Activated CD8-positive, alpha-beta memory T cell treated with anti-CD3 and anti-CD28 coated beads, Interleukin-2, amount 10 ng/mL, durations not matched to agents 7 days and 5 days (primary cell): ENCODE results near the gene RCAN3. TPM values are rescaled to one million over a fixed set of nuclear protein-coding genes. Genes with fewer than 3 reads are reported as not detected.
"Not testable (repeated sequence)": the region's sequence is repeated elsewhere in the genome, so short reads cannot be mapped to it uniquely, and the experiment has no call there.

Experiments
- ATAC-seq: fragments of 150-1000 bp; cut with Tn5 transposase; one replicate; pipeline ENCODE4 v1.10.0; 2021; ENCODE audit warnings: moderate library complexity
- CTCF ChIA-PET: fragments of 350-600 bp; sonication (Branson Sonifier 250); formaldehyde crosslinking; loops from one replicate; lab custom pipeline; 2021; ENCODE audit warnings: antibody characterized with exemption; lab: Charles Lee
- DNase-seq: peaks from one replicate; pipeline ENCODE4 v3.0.0-alpha.2; 2020
- H3K27ac Mint-ChIP-seq: one replicate; pipeline ENCODE4 v1.8.0; 2021; ENCODE audit warnings: mild to moderate bottlenecking, mixed read lengths
- H3K27me3 Mint-ChIP-seq: one replicate; pipeline ENCODE4 v1.8.0; 2021; ENCODE audit warnings: mixed read lengths
- H3K36me3 Mint-ChIP-seq: one replicate; pipeline ENCODE4 v1.8.0; 2021; ENCODE audit warnings: mild to moderate bottlenecking, mixed read lengths
- H3K4me1 Mint-ChIP-seq: one replicate; pipeline ENCODE4 v1.8.0; 2021; ENCODE audit warnings: mixed read lengths
- H3K4me3 Mint-ChIP-seq: one replicate; pipeline ENCODE4 v1.8.0; 2021; ENCODE audit warnings: mild to moderate bottlenecking, moderate library complexity, mixed read lengths
- H3K9me3 Mint-ChIP-seq: one replicate; pipeline ENCODE4 v1.8.0; 2022; ENCODE audit warnings: low read depth, mixed read lengths
- total RNA-seq, 2 experiments: library from RNA; stranded (reverse); gene quantifications; one replicate each; pipeline ENCODE4 v1.2.3, GENCODE V29; 2021

Gene RCAN3
- total RNA-seq, 2 experiments from 2014 or later: 23.9 to 30.6 TPM

DNA sequence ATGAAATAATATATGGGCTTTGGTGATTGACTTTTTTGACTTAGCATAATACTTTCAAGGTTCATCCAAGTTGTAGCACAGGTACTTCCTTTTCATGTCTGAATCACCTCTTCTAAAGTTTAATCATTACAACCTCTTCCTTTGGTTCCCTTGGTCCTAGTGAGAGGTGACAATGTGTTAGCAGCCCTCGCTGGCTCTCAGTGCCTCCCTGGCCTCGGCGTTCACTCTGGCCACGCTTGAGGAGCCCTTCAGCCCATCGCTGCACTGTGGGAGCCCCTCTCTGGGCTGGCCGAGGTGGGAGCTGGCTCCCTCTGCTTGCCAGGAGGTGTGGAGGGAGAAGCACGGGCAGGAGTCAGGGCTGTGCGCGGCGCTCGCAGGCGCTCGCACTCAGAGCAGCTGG lies 13.0 kb upstream of the RCAN3 start:
- no peak overlapping the region for H3K27ac Mint-ChIP-seq
- H3K27me3 Mint-ChIP-seq: no peaks in the 10 kb centered on the region
- no peak overlapping the region for H3K4me3 Mint-ChIP-seq
- peaks cover 4% of the 10 kb centered on the region for H3K36me3 Mint-ChIP-seq
- no peaks in the 10 kb centered on the region for H3K9me3 Mint-ChIP-seq
- peaks cover 19% of the 10 kb centered on the region for H3K4me1 Mint-ChIP-seq
- ATAC-seq (no peak), DNase-seq (no peak)
- CTCF ChIA-PET: interaction anchor here (1.7 kb wide), 1 partner anchor 13 kb away, joined by 4 read pairs; the partner anchor contains the start of gene RCAN3

DNA sequence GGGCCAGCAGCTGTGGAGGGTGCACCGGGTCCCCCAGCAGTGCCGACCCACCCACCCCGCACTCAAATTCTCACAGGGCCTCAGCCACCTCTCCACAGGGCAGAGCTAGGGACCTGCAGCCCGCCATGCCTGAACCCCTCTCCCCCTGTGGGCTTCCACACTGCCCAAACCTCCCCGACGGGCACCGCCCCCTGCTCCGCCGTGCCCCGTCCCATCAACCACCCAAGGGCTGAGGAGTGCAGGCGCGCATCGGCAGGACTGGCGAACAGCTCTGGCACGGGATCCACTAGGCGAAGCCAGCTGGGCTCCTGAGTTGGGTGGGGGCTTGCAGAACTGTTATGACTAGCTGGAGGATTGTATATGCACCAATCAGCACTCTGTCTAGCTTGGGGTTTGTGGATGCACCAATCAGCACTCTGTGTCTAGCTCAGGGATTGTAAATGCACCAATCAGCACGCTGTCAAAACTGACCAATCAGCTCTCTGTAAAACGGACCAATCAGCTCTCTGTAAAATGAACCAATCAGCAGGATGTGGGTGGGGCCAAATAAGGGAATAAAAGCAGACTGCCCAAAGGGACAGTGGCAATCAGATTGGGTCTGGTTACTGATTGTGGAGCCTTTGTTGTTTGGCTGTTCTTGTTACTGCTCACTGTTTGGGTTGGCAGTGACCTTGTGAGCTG lies 12.4 kb upstream of the RCAN3 start:
- ATAC-seq (no peak), DNase-seq (no peak)
- peaks cover 19% of the 10 kb centered on the region for H3K4me1 Mint-ChIP-seq
- CTCF ChIA-PET: interaction anchor here (1.9 to 3.0 kb wide), 2 partner anchors 9 to 45 kb away, joined by 8 read pairs; no protein-coding TSS in a partner anchor
- H3K36me3 Mint-ChIP-seq: peaks cover 4% of the 10 kb centered on the region
- no peaks in the 10 kb centered on the region for H3K9me3 Mint-ChIP-seq
- no peaks in the 10 kb centered on the region for H3K27me3 Mint-ChIP-seq
- no peak overlapping the region for H3K4me3 Mint-ChIP-seq
- no peak overlapping the region for H3K27ac Mint-ChIP-seq

DNA sequence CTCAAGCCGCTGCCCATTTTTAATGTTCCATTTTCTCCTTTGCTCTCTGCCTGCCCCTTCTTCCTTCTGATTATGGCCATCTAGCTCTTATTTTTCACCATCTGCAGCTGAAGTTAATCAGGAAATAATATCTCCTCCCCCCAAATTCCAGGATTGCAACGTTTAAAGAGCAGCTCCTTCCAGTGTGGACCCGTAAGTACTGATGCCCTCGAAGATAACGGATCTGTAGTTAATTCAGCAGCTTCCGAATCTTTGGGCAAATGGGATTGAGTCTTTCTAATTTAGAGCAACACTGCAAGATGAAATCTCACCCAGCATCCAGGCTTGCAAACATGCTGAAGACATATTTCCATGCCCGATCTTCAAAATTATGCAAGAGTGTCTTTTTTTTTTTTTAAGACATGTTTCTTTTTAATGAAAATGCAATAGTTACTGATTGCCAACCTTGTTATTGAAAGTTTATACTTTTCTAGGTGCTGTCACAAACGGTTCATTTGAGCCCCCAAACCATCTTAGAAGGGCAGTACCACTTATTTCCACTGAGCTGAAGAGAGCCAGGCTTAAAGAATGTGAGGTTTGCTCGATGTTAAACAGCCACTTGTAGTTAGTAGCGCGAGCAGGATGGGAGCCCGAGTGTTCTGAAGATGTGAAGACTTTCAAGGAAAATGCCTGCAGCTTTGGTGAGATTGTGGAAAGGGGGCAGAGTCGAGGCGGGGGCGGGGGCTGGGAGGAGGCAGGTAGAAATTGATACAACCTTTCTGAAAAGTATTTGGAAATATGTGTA lies 10.9 kb upstream of the RCAN3 start:
- ATAC-seq (no peak), DNase-seq (no peak)
- H3K36me3 Mint-ChIP-seq: peaks cover 4% of the 10 kb centered on the region
- no peaks in the 10 kb centered on the region for H3K9me3 Mint-ChIP-seq
- CTCF ChIA-PET: interaction anchor here (0.8 to 3.0 kb wide), 4 partner anchors 10 to 76 kb away, joined by 4 to 8 read pairs (median 6); partner anchors contain the start of genes NIPAL3 and RCAN3
- no peak overlapping the region for H3K4me3 Mint-ChIP-seq
- peaks cover 8% of the 10 kb centered on the region for H3K4me1 Mint-ChIP-seq
- no peaks in the 10 kb centered on the region for H3K27me3 Mint-ChIP-seq
- H3K27ac Mint-ChIP-seq: no peak overlapping the region

DNA sequence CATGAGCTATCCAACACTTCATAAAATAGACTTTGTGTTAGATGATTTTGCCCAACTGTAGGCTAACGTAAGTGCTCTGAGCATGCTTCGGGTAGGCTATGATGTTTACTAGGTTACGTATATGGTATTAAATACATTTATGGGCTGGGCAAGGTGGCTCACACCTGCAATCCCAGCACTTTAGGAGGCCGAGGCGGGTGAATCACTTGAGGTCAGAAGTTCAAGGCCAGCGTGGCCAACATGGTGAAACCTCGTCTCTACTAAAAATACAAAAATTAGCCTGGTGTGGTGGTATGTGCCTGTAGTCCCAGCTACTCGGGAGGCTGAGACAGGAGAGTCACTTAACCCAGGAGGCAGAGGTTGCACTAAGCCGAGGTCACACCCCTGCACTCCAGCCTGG lies 9.7 kb upstream of the RCAN3 start:
- not testable (repeated sequence) for H3K9me3 Mint-ChIP-seq, H3K27ac Mint-ChIP-seq, H3K27me3 Mint-ChIP-seq, H3K4me3 Mint-ChIP-seq, DNase-seq, ATAC-seq, H3K4me1 Mint-ChIP-seq, H3K36me3 Mint-ChIP-seq
- CTCF ChIA-PET: interaction anchor here (0.7 to 3.0 kb wide), 4 partner anchors 9 to 101 kb away, joined by 3 to 8 read pairs (median 4); no protein-coding TSS in a partner anchor

DNA sequence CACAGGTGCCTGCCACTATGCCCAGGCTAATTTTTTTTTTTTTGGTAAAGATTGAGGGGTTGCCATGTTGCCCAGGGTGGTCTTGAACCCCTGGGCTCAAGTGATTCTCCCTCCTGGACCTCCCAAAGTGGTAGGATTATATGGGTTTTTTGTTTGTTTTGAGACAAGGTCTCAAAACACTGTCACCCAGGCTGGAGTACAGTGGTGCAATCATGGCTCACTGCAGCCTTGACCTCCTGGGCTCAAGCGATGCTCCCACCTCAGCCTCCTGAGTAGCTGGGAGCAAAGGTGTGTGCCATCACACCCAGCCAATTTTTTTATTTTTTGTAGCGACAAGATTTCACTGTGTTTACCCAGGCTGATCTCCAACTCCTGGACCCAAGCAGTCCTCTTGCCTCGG lies 8.9 kb upstream of the RCAN3 start:
- DNase-seq (no peak), ATAC-seq (no peak)
- CTCF ChIA-PET: interaction anchor here (0.7 to 1.5 kb wide), 3 partner anchors 9 to 102 kb away, joined by 3 to 4 read pairs (median 3); no protein-coding TSS in a partner anchor
- H3K27ac Mint-ChIP-seq: no peak overlapping the region
- H3K4me3 Mint-ChIP-seq: no peak overlapping the region
- H3K4me1 Mint-ChIP-seq: peaks cover 8% of the 10 kb centered on the region
- no peaks in the 10 kb centered on the region for H3K9me3 Mint-ChIP-seq
- peaks cover 5% of the 10 kb centered on the region for H3K36me3 Mint-ChIP-seq
- H3K27me3 Mint-ChIP-seq: no peaks in the 10 kb centered on the region

DNA sequence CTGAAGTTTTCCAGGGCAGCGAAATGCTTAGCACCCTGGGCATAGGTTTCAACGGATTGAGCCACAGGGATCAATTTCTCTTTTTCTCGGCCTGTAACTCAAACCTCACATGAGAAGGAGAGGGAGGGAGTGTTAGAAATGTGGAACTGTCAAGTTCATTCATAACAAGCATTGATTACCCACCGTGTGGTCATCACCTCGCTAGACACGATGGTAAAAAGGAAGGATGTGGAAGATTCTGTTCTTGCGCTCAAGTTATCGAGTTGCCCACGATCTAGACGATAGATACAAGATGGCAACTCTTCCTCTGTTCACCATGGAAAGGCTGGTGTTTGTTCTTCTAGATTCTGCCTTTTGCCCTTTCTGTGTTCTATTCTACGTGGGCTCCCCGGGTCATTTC lies 4.0 kb upstream of the RCAN3 start:
- H3K4me1 Mint-ChIP-seq: peaks cover 37% of the 10 kb centered on the region
- no peaks in the 10 kb centered on the region for H3K9me3 Mint-ChIP-seq
- DNase-seq (peak; percentile 67), ATAC-seq (no peak)
- no peak overlapping the region for H3K4me3 Mint-ChIP-seq
- H3K27me3 Mint-ChIP-seq: no peaks in the 10 kb centered on the region
- CTCF ChIA-PET: interaction anchor here (1.0 to 7.0 kb wide), 4 partner anchors 10 to 82 kb away, joined by 3 to 72 read pairs (median 3); partner anchors contain the start of gene NIPAL3
- peaks cover 12% of the 10 kb centered on the region for H3K36me3 Mint-ChIP-seq
- peak overlapping the region; percentile 58 for H3K27ac Mint-ChIP-seq

DNA sequence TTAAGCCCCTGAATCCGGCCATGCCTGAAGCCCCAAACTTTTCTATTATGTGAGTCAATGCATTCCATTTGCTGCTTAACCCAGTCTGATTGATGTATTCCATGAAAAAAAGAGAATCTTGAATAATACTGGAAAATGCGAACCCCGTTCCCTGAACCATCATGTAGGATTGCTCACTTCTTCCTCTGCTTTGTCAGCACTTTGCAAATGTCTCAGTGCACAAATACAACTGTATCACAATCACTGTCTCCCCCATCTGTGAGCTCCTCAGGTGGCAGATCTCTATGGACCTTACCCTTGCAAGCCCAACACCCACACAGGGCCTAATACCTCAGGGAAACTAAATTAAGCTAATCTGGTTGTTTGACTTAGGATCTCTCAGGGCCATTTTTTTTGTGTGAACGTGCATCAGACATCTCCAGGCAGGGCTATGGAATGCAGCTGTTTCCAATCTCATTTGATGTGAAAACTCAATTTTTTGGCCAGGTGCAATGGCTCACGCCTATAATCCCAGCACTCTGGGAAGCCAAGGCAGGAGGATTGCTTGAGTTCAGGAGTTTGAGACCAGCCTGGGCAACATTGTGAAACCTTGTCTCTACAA lies 2.1 kb upstream of the RCAN3 start:
- Mint-ChIP-seq H3K4me3 (no peak overlapping the region), H3K27ac (peak overlapping the region; percentile 96), H3K9me3 (no peaks in the 10 kb centered on the region), H3K4me1 (peaks cover 52% of the 10 kb centered on the region), H3K36me3 (peaks cover 12% of the 10 kb centered on the region), H3K27me3 (no peaks in the 10 kb centered on the region)
- ATAC-seq (no peak), DNase-seq (no peak)
- CTCF ChIA-PET: interaction anchor here (1.0 to 7.0 kb wide), 6 partner anchors 17 to 87 kb away, joined by 3 to 72 read pairs (median 6); partner anchors contain the start of genes NIPAL3 and STPG1

DNA sequence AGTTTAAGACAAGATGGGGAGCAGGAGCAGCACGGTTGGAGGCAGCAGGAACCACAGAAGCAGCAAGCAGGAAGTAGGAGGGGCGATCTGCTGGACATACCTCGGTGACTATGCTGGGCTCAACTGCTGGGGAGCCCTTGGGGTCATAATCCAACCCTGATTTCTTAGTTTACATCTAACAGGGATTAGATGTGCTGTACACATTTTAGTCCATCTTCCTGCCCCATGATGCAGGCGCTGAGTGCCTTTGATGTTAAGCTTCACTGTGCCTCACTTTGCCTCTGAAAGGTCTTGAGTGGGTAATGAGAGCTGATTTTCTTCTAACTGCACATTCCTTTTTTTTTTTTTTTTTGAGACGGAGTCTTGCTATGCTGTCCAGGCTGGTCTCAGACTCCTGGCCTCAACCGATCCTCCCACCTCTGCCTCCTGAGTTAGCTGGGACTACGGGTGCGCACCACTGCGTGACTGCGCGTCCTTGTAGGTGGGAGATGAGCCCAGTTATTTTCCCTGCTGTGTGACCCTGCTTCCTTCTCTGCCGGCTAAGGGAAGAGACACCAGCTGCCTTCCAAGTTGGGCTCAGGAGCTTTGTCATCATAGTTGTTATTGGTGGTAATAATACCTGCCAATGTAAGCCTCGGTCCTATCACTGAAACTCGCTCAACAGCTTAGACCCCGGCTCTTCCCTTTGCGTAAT lies 1.1 kb upstream of the RCAN3 start:
- peaks cover 12% of the 10 kb centered on the region for H3K36me3 Mint-ChIP-seq
- H3K9me3 Mint-ChIP-seq: no peaks in the 10 kb centered on the region
- peaks cover 61% of the 10 kb centered on the region for H3K4me1 Mint-ChIP-seq
- ATAC-seq (peak; percentile 29), DNase-seq (peak; percentile 84)
- H3K27ac Mint-ChIP-seq: peak overlapping the region; percentile 96
- CTCF ChIA-PET: interaction anchor here (0.6 to 7.0 kb wide), 17 partner anchors 8 to 108 kb away, joined by 3 to 72 read pairs (median 4); partner anchors contain the start of genes NIPAL3 and STPG1
- no peaks in the 10 kb centered on the region for H3K27me3 Mint-ChIP-seq
- peak overlapping the region; percentile 79 for H3K4me3 Mint-ChIP-seq

DNA sequence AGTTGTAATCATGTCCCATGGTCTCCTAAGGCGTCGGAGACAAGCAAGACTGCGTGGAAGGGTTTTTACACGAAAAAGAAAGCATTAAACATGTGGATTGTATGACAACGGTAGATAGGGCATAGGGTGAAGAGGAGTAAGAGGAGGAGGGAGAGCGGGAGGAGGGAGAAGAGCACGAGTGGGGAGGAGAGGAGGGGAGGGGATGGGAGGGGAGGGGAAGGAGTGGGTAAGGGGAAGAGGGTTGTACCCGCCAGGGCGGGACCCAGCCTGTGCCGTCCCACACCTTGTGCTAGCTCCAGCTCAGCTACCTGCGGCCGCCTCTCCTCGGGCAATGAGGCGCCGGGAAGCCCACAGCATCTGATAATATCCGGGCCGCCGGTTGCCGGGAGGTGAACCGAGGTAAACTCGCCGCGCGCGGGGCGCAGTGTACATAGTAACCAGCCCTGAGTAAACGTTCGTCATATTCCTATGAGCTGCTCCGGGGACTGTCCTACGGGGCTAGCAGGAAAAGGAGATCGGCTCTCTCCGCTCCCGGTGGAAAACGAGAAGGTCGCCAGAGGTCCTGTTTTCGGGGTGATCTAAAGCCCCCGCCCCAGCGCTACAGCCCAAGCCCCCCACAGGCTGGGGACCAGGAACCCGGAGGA lies 449 bp upstream of the RCAN3 start:
- Mint-ChIP-seq H3K4me1 (peaks cover 68% of the 10 kb centered on the region), H3K27ac (peak overlapping the region; percentile 96), H3K36me3 (peaks cover 11% of the 10 kb centered on the region), H3K27me3 (no peaks in the 10 kb centered on the region), H3K4me3 (peak overlapping the region; percentile 79), H3K9me3 (no peaks in the 10 kb centered on the region)
- CTCF ChIA-PET: interaction anchor here (0.7 to 7.0 kb wide), 17 partner anchors 8 to 140 kb away, joined by 3 to 72 read pairs (median 4); partner anchors contain the start of genes NIPAL3 and STPG1
- ATAC-seq (peak; percentile 63), DNase-seq (peak; percentile 86)

DNA sequence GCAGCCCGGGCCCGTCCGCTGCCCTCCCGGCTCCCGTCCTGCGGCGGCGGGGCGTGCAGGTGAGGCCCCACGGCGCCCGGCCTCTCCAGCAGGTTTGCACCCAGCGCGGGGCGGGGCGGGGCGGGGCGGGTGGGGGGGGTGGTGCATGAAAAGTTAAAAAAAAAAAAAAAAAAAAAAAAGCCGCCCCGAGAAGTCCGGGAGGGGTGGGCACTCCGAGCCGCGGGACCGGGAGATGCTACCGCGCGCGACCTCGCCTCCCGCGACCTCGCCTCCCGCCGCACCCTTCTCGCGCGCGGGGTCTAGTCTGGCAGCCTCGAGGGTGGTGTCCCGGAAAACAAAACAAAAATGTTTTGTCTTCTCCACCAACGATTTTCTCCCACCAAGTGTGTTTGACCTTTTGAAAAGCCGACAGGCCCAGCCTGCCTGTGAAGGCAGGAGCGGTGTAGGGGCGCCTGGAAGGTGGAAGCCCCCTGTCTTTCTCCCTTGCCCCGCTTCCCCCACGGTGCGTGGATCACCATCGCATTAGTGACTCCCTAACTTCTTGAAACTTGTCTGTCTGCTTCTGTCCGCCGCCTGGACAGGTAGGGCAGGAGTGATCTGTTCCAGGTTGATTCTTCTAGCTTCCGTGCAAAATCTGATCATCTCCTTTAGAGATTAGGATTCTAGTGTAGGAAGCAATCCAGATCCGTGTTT lies 569 bp downstream of the RCAN3 start:
- no peaks in the 10 kb centered on the region for H3K9me3 Mint-ChIP-seq
- peak overlapping the region; percentile 95 for H3K4me3 Mint-ChIP-seq
- DNase-seq (peak; percentile 53), ATAC-seq (no peak)
- peaks cover 16% of the 10 kb centered on the region for H3K36me3 Mint-ChIP-seq
- peak overlapping the region; percentile 93 for H3K27ac Mint-ChIP-seq
- CTCF ChIA-PET: interaction anchor here (1.0 to 7.0 kb wide), 13 partner anchors 14 to 139 kb away, joined by 3 to 72 read pairs (median 5); partner anchors contain the start of gene NIPAL3
- H3K27me3 Mint-ChIP-seq: no peaks in the 10 kb centered on the region
- H3K4me1 Mint-ChIP-seq: peaks cover 76% of the 10 kb centered on the region

DNA sequence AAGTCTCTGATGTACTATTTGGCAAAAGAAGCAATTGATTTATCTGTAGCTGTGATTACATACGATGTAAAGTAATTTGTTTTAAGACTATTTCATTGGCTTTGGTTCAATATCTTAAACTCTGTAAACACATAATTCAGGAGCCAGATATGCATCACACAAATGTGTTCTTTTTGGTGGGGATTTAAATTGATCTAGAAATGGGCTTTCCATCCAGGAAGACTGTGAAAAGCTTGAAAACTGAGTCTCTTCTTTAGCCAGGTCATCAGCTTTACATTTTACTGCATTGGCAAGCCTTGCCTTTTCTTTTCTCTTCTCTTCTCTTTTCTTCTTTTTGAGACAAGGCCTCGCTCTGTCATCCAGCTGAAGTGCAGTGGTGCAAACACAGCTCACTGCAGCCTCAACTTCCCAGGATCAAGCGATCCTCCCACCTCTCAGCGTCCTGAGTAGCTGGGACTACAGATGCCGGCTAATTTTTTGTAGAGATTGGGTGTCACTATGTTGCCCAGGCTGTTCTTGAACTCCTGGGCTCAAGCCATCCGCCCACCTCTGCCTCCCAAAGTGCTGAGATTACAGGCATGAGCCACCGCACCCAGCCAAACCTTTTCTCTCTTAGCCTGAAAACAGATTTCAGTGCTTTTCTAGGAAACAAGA lies 1.4 kb downstream of the RCAN3 start:
- no peak for ATAC-seq
- CTCF ChIA-PET: interaction anchor here (1.0 to 7.0 kb wide), 7 partner anchors 22 to 112 kb away, joined by 3 to 72 read pairs (median 4); partner anchors contain the start of gene NIPAL3
- Mint-ChIP-seq H3K36me3 (peaks cover 17% of the 10 kb centered on the region), H3K4me1 (peaks cover 71% of the 10 kb centered on the region), H3K27ac (peak overlapping the region; percentile 93), H3K9me3 (no peaks in the 10 kb centered on the region), H3K27me3 (no peaks in the 10 kb centered on the region), H3K4me3 (peak overlapping the region; percentile 95)
- DNase-seq: no peak
